Stimulated activated naive CD4-positive, alpha-beta T cell treated with Interleukin-2 at 50 U/mL for 16 hours (primary cell): ENCODE measurements around the gene CCHCR1.
A peak's percentile ranks its signal among the peaks of the same experiment; 100 is the strongest.
"Not testable (repeated sequence)": the region's sequence is repeated elsewhere in the genome, so short reads cannot be mapped to it uniquely, and the experiment has no call there.

ENCODE experiments used
- DNase-seq: peaks from one replicate; lab custom pipeline; 2025; lab: John Stamatoyannopoulos, UW

The CCHCR1 gene, protein sequence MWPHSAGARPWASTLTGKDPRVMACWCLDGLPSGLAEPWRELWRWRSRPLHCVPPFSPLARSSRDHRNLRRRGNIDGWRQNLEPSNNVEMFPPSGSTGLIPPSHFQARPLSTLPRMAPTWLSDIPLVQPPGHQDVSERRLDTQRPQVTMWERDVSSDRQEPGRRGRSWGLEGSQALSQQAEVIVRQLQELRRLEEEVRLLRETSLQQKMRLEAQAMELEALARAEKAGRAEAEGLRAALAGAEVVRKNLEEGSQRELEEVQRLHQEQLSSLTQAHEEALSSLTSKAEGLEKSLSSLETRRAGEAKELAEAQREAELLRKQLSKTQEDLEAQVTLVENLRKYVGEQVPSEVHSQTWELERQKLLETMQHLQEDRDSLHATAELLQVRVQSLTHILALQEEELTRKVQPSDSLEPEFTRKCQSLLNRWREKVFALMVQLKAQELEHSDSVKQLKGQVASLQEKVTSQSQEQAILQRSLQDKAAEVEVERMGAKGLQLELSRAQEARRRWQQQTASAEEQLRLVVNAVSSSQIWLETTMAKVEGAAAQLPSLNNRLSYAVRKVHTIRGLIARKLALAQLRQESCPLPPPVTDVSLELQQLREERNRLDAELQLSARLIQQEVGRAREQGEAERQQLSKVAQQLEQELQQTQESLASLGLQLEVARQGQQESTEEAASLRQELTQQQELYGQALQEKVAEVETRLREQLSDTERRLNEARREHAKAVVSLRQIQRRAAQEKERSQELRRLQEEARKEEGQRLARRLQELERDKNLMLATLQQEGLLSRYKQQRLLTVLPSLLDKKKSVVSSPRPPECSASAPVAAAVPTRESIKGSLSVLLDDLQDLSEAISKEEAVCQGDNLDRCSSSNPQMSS

DNA sequence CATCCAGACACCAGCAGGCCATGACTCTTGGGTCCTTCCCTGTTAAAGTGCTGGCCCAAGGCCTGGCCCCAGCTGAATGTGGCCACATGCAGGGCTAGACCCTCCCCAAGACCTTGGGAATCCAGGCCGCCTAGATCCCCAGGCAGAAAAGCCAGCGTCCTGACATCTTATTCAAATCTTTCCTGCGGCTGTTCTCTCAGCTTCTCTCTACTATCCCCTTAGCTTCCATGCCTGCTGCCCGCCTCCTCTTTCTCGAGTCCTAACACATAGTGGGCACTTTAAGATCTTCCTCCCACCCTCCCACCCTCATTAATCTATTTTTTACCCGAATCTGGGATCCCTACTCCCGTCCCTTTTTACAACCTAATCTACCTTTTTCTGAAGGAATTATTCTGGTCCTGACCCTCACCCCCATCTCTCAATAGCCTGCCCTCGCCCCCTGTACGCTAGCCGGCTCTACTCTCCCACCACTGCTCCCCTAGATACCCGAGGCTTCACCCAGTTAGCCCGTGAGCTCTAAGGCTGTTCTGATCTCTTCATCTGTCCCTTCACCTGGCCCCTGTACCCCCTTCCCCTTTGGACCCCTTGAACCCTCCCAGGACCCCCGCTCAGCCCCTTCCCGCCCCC, at the start of gene CCHCR1:
CCHCR1 (minus strand) TSS at position 290 of the 627 bp plus-strand sequence; CDS start at position 88, 202 bp downstream.
- DNase-seq = no peak

DNA sequence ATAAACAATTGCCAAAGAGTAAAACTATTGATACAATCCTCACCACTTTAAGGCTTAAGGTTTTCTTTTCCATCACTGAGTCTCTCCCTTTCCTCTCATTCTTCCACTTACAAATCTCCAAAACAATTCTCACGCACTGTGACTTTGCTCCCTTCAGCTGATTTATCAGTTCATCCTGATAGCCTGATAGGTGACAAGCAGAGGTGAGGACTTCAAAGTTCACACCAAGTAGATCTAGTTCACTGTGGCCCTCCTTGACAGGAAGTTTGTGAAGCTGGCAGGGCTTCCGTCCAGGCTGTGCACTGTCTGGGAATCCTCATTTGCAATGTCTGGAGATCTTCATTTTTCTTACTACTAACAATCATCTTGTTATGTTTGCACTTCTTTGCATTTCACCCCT, 48.0 kb upstream of the CCHCR1 start:
- DNase-seq = no peak

DNA sequence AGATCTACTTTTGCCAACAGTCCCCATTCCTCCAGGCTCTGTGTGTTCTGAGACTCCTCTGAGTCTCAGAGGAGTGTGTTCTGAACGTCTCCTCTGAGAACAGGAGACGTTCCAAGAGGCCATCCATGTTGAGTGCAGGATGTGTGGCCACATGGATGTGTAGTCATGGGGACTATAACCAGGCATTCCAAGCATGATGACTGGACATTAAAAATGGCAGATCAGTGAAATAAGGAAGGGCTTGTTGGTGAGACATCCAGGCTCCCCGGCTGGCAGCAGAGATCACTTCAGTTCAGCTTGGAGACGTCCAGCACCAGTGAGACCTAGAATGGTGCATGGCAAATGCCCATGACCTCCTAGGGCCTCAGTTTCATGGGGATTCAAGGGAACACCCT, 47.1 kb upstream of the CCHCR1 start:
- DNase-seq = no peak

DNA sequence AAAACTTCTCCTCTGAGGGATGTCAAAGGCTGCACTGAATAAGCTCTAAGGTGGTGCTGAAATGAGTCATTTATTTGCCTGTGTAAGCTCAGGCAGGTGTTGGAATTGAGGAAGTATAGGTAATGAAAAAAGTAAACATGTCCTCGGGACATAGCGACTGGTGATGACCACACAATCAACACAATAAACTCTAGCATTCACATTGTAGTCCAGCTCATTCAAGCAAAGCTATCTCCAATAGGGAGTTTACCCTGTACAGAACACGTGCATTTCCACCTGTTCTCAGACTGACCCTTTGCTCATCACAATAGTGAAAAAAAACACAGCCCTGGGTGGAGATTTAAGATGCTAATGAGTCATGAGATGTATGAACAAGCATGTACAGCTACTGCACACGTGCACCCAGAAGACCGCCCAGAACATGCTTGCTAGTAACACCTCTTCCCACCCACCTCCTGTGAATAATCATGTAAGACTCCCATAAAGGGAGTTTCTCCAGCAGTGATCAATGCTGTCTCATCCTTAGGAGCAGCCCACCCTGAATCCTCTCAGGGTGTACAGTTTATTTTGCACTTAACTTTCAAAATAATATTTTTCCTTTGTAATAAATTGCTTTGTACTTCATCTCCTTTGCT, 45.9 kb upstream of the CCHCR1 start:
- peak; percentile 69 for DNase-seq

DNA sequence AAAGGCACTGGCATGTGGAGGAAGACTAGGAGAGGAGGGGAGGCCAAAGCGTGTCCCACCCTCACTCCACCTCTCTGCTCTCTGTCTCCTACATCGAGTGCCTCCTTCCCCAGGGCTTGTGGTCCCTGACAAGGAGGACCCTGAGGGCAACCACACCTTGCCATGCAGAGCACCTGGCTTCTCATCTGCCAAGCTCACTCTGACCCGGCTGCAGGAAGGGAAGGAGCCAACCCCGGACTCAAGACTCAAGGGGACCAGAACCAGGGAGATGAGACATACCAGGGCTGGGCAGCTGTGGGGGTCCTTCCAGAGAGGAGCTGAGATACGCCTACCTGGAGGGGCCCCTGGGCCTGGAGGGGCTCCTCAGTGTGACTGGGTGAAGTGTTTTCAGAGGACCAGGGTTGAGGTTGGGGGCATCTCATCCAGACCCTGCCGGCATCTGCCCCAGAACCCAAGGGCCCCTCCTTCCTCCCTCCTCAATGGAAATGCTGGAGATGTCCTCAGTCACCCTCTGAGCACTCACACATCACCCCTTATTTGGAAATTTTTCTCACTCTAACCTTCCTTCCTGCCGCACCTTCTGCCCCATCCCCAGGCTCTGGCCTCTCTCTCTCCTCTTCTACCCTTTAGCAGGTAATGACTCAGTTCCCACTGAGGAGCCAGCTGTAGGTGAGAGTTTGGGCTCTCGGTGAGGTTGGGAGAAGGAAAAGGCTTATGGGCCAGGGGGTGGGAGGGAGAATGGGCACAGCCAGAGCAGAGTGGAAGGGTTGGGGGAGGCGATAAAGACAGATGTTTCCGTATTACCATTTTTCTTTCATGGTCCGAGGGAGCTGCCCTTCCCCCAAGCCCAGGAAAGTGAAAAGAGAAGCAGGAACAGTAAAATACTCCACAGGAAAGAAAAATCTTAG, 44.9 kb upstream of the CCHCR1 start:
- no peak for DNase-seq

DNA sequence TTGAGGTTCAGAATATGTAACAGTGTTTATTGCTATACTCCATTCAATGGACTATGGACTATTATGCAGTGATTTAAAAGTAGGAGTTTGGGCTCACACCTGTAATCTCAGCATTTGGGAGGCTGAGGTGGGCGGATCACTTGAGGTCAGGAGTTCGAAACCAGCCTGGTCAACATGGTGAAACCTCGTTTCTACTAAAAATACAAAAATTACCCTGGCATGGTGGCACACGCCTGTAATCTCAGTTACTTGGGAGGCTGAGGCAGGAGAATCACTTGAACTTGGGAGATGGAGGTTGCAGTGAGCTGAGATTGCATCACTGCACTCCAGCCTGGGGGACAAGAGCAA, 41.5 kb upstream of the CCHCR1 start:
- DNase-seq = not testable (repeated sequence)

DNA sequence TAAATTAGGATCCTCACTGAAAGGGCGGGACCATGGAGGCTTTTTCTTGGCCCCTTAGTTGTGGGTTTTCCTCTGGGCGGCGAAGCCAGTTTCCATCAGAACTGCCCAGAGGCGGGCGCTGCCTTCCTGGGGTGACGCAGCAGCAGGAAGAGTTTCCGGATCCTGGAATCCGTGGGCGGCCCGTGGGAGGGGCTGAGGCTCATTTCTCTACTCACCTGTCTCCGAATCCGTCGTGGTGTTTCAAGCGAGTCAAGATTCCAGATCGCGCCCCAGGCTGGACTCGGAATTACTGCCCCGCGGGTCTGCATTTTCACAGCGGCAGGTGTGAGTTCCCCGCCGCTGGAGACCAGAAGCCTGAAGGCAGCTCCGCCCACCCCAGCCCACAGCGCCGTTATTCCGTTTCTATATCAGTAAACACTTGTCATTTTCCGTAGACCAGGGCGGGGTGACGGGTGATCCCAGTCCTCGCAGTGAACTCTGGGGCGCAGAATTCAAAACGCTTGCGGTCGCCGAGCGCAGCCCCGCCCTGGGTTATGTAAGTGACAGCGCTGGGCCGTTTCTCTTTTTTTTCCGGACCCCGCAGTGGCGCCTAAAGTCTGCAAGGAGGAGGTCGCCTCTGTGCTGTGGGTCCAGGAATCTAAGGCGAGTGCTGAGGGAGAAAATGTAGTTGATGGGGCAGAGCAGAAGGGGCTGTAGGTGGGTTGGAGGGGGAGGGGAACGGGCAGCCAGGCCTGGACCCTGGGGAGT, 40.1 kb upstream of the CCHCR1 start:
- DNase-seq = peak; percentile 95

DNA sequence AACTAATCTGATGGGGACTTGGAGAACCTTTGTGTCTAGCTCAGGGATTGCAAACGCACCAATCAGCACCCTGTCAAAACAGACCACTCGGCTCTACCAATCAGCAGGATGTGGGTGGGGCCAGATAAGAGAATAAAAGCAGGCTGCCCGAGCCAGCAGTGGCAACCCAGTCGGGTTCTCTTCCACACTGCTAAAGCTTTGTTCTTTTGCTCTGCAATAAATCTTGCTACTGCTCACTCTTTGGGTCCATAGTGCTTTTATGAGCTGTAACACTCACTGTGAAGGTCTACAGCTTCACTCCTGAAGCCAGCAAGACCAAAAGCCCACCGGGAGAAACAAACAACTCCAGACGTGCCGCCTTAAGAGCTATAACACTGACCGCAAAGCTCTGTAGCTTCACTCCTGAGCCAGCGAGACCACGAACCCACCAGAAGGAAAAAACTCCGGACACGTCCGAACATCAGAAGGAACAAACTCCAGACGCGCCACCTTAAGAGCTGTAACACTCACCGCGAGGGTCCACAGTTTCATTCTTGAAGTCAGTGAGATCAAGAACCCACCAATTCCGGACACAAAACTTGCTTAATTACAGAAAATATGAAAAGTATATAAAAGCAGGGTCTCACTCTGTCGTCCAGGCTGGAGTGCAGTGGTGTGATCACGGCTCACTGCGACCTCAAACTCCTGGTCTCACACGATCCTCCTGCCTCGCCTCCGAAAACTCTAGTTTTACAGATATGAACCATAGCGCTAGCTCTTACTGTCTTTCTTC, 38.8 kb upstream of the CCHCR1 start:
- not testable (repeated sequence) for DNase-seq

DNA sequence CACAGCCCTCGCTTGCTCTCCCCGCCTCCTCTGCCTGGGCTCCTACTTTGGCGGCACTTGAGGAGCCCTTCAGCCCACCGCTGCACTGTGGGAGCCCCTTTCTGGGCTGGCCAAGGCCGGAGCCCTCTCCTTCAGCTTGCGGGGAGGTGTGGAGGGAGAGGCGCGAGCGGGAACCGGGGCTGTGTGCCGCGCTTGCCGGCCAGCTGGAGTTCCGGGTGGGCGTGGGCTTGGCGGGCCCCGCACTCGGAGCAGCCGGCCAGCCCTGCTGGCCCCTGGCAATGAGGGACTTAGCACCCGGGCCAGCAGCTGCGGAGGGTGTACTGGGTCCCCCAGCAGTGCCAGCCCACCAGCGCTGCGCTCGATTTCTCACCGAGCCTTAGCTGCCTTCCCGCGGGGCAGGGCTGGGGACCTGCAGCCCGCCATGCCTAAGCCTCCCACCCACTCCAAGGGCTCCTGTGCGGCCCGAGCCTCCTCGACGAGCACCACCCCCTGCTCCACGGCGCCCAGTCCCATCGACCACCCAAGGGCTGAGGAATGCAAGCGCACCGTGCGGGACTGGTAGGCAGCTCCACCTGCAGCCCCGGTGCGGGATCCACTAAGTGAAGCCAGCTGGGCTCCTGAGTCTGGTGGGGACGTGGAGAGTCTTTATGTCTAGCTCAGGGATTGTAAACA, 37.8 kb upstream of the CCHCR1 start:
- DNase-seq = not testable (repeated sequence)

DNA sequence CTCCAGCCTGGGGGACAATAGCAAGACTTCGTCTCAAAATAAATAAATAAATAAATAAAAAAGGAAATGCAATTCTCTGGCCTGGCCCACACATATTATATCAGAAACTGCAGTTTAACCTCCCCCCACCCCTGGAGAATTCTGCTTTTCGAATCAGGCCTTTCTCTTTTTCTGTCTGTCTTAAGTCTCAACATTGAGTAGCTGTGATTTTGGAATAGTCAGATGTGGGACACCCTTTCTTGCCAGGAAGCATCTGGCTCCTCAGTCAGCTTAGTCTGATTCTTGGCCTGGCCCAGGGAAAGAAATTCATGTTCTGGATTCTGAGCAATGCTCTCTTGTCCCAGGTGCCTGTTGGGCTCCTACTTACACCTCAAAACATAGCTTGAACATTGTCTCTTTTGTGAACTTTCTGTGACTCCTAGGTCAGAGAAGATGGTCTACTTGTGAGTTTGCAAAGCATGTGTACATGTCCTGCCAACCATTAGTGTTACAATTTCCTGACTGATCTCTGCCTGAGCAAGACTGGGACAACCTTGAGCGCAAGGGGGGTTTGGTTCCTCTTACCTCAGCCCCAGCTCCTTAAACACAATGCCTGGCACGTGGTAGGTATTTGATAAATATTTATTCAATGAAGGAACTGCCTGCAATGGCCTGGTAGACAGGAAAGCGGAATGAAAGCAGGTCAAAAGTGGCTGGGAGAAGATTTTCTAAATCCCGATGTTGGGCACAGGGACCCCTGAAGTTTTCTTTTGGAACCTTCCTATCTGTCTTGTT, 36.6 kb upstream of the CCHCR1 start:
- DNase-seq = no peak

DNA sequence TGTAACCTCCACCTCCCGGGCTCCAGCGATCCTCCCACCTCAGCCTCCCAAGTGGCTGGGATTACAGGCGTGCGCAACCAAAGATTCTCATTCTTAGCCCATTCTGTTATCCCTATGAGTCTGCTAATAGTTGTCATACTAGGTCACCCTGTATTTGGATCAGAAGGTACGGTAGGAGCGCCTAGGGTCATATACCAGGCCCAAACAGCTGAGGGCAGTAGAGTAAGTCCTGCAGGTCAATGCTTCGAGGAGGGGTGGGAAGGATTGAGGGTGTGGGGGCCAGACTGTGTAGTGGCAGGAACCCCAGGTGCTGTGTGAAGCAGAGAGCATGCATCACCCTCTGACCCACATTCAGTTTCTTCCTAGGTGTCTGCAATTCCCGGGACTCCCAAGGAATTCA, 35.6 kb upstream of the CCHCR1 start:
- no peak for DNase-seq

DNA sequence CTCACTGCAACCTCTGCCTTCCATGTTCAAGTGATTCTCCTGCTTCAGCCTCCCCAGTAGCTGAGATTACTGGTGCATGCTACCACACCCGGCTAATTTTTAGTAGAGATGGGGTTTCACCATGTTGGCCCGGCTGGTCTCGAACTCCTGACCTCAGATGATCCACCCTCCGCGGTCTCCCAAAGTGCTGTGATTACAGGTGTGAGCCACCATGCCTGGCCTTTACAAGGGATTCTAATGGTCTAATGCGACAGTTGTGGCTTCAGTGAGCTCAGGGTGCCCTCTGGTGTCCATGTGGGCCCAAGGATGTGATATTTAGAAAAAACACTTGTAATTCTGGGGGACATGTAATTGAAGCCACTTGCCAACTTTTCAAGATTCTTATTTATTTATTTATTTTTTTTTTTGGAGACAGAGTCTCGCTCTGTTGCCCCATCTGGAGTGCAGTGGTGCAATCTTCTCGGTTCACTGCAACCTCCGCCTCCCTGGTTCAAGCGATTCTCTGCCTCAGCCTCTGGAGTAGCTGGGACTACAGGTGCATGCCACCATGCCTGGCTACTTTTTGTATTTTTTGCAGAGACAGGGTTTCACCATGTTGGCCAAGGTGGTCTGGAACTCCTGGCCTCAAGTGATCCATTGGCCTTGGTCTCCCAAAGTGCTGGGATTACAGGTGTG, 35.0 kb upstream of the CCHCR1 start:
- peak; percentile 48 for DNase-seq

DNA sequence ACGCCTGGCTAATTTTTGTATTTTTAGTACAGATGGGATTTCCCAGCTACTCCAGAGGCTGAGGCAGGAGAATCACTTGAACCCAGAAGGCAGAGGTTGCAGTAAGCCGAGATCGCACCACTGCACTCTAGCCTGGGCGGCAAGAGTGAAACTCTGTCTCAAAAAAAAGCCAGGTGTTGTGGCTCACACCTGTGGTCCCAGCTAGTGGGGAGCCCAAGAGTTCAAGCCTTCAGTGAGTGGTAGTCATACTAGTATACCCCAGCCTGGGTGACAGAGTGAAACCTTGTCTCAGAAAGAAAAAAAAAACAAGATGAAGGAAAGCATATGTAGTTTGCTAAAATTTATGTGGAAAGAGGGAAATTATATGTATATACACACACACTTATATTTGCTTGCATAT, 32.9 kb upstream of the CCHCR1 start:
- no peak for DNase-seq

DNA sequence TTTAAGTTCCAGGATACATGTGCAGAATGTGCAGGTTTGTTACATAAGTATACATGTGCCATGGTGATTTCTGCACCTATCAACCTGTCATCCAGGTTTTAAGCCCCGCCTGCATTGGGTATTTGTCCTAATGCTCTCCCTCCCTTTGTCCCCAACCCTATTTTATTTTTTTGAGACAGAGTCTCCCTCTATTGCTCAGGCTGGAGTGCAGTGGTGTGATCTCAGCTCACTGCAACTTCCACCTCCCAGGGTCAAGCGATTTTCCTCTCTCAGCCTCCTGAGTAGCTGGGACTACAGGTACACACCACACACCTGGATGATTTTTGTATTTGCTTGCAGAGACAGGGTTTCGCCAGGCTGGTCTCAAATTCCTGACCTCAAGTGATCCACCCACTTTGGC, 31.6 kb upstream of the CCHCR1 start:
- not testable (repeated sequence) for DNase-seq

DNA sequence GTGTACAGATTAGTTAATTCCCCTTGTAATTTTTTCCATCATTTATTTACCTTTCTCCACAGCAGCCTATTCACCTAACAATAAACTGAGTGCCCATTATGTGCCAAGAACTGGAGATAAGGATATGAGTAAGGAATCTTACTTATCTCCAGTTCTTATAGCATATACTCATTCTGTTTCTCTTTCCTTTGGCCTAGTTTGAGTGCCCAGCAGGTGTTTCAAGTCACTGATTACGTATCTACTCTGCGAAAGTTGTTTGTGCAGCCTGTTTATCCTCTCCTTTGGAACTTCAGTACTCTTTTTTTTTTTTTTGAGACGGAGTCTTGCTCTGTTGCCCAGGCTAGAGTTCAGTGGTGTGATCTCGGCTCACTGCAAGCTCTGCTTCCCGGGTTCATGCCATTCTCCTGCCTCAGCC, 30.2 kb upstream of the CCHCR1 start:
- no peak for DNase-seq

DNA sequence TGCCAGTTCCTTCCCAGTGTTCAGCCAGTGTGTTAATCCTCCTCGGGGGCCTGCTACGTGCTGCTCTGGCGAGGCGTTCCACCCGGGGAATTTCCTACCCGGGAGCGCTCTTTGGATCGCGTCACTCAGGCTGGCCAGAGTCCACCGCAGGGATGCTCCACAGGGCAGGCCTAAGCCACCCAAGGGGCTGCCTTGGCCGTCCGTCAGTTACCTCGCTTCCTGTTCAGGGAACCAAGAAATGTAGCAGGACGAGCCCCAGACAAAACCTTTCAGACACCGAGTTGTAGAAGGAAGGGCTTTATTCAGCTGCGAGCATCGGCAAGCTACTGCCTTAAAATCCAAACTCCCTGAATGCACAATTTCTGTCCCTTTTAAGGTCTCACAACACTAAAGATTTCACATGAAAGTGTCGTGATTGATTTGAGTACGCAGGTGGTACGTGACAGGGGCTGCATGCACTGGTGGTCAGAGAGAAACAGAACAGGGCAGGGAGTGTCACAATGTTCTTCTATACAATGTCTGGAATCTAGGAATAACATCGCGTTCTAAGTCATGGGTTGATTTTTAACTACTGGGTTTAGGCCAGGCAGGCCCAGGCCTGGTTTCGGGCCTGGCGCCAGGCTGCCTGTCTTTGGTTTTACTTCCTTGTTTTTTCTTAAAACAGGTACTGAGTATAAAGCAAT, 28.6 kb upstream of the CCHCR1 start:
- no peak for DNase-seq

DNA sequence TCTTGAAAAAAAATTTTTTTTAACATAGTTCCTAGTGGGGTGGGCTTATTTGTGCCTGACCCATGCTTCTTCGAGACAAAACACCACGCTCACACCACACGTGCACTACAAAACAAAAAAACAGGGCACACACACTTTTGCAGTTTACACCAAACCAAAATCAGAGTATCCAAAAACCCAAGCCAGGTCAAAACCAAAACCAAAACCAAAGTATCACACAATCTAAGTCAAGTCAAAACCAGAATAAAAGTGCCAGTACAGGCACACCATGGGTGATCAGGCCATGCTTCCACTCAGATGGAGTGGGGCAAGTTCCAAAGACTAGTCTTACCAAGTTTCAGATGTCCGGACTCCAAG, 28.1 kb upstream of the CCHCR1 start:
- not testable (repeated sequence) for DNase-seq
